Measurements from ENCODE around the gene ZBTB21. TPM values are rescaled to one million over a fixed set of nuclear protein-coding genes. Genes with fewer than 3 reads are reported as not detected.
A peak's percentile ranks its signal among the peaks of the same experiment; 100 is the strongest.

The ZBTB21 gene
- total RNA-seq, 1 donor from 2014 or later, result 3.7 TPM

- Histone ChIP-seq H3K27me3 (ENCODE audit: control insufficient read depth in 3 of 3, insufficient read depth in 3 of 3, low read length in 3 of 3) (peaks cover 0 to 2% (median 0%) of the 10 kb centered on the region in 3 donors), H3K9ac (ENCODE audit: low read depth in 1 of 3, low read length in 3 of 3) (no peak overlapping the region), H3K9me3 (ENCODE audit: control insufficient read depth in 3 of 3, low read length in 3 of 3) (no peaks in the 10 kb centered on the region)
These were observed 39.6 kb upstream of the ZBTB21 start for GRCh38 chr21:42049578-42050430.

DNA sequence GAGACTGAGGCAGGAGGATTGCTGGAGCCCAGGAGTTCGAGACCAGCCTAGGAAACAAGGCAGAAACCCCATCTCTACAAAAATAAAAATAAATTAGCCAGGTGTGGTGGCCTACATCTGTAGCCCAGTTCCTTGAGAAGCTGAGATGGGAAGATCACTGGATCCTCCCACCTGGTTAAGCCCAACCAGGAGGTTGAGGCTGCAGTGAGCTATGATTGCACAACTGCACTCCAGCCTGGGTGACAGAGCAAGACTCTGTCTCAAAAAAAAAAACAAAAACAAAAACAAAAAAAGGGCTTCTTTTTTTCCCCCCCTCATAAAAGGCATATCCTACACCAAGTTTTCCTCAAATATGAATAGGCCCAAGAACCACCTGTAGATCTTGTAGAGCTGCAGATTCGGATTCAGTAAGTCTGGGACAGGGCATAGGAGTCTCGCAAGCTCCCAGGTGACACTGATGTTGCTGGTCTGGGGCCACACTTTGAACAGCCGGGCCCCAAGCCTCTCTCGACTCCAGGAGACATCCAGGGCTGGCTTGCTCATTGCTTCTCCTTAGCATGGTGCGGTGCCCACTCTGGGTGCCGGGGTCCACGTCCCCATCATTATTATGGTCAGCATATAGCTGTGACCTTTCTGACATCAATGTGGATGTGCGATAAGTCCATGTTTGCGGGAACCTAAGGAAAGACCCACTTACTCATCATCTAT lies 38.9 kb upstream of the ZBTB21 start:
- H3K27me3 ChIP-seq (ENCODE audit: control insufficient read depth in 3 of 3, insufficient read depth in 3 of 3, low read length in 3 of 3), result no peaks in the 10 kb centered on the region
- H3K4me1 ChIP-seq (ENCODE audit: control insufficient read depth in 3 of 3, insufficient read depth in 3 of 3, low read length in 3 of 3), result peaks cover 5 to 9% (median 8%) of the 10 kb centered on the region in 3 donors
- no peaks in the 10 kb centered on the region for H3K9me3 ChIP-seq (ENCODE audit: control insufficient read depth in 3 of 3, low read length in 3 of 3)
- H3K9ac ChIP-seq (ENCODE audit: low read depth in 1 of 3, low read length in 3 of 3), result no peak overlapping the region
- peak overlapping the region; percentile 51 for H3K27ac ChIP-seq (ENCODE audit: low read depth, low read length)
- H3K36me3 ChIP-seq (ENCODE audit: control insufficient read depth in 3 of 3, insufficient read depth in 3 of 3, low read length in 3 of 3), result no peaks in the 10 kb centered on the region
- H3K4me3 ChIP-seq (ENCODE audit: low read length in 3 of 3), result no peak overlapping the region

More at GRCh38 chr21:42049578-42050430, 39.6 kb upstream of the ZBTB21 start:
- H3K36me3 ChIP-seq (ENCODE audit: control insufficient read depth in 3 of 3, insufficient read depth in 3 of 3, low read length in 3 of 3), result no peaks in the 10 kb centered on the region
- peaks cover 5 to 9% (median 8%) of the 10 kb centered on the region in 3 donors for H3K4me1 ChIP-seq (ENCODE audit: control insufficient read depth in 3 of 3, insufficient read depth in 3 of 3, low read length in 3 of 3)
- H3K27ac ChIP-seq (ENCODE audit: low read depth, low read length), result no peak overlapping the region
- H3K4me3 ChIP-seq (ENCODE audit: low read length in 3 of 3), result no peak overlapping the region

GRCh38 chr21:42047821-42048613 lies 37.9 kb upstream of the ZBTB21 start:
- peak overlapping the region; percentile 51 for H3K27ac ChIP-seq (ENCODE audit: low read depth, low read length)
- H3K4me1 ChIP-seq (ENCODE audit: control insufficient read depth in 3 of 3, insufficient read depth in 3 of 3, low read length in 3 of 3), result peaks cover 5 to 9% (median 8%) of the 10 kb centered on the region in 3 donors
- H3K9ac ChIP-seq (ENCODE audit: low read depth in 1 of 3, low read length in 3 of 3), result no peak overlapping the region
- H3K27me3 ChIP-seq (ENCODE audit: control insufficient read depth in 3 of 3, insufficient read depth in 3 of 3, low read length in 3 of 3), result no peaks in the 10 kb centered on the region
- H3K36me3 ChIP-seq (ENCODE audit: control insufficient read depth in 3 of 3, insufficient read depth in 3 of 3, low read length in 3 of 3), result no peaks in the 10 kb centered on the region
- H3K9me3 ChIP-seq (ENCODE audit: control insufficient read depth in 3 of 3, low read length in 3 of 3), result no peaks in the 10 kb centered on the region
- no peak overlapping the region for H3K4me3 ChIP-seq (ENCODE audit: low read length in 3 of 3)

DNA sequence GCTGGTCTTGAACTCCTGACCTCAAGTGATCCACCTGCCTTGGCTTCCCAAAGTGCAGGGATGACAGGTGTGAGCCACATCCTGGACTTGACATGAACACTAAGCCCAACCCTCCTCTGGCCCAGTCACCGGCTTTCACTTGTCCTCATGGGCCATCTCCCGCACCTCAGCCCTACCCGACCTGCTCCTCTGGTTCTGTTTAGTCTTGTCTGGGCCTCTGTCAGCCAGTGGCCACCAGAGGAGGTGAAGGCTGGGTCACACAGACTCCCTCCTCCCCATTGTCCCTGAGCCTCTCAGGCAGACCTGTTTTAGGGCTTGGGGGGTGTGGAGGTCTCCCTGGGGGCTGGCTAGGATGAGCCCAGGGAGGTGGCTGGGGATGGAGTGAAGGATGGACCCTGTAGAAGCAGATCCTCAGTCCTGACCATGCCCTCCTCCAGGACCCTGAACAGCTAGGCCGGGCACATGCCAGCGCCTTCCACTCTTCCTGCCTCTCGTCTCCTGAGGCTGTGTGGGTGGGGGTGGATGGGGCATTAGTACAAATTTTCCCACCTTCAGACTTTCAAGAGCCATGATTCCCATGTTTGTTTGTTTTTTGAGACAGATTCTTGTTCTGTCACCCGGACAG lies 34.8 kb upstream of the ZBTB21 start:
- Histone ChIP-seq H3K27me3 (ENCODE audit: control insufficient read depth in 3 of 3, insufficient read depth in 3 of 3, low read length in 3 of 3) (no peaks in the 10 kb centered on the region), H3K27ac (ENCODE audit: low read depth, low read length) (no peak overlapping the region), H3K36me3 (ENCODE audit: control insufficient read depth in 3 of 3, insufficient read depth in 3 of 3, low read length in 3 of 3) (no peaks in the 10 kb centered on the region), H3K4me1 (ENCODE audit: control insufficient read depth in 3 of 3, insufficient read depth in 3 of 3, low read length in 3 of 3) (peaks cover 7 to 13% (median 12%) of the 10 kb centered on the region in 3 donors), H3K4me3 (ENCODE audit: low read length in 3 of 3) (no peak overlapping the region), H3K9ac (ENCODE audit: low read depth in 1 of 3, low read length in 3 of 3) (no peak overlapping the region), H3K9me3 (ENCODE audit: control insufficient read depth in 3 of 3, low read length in 3 of 3) (no peaks in the 10 kb centered on the region)

DNA sequence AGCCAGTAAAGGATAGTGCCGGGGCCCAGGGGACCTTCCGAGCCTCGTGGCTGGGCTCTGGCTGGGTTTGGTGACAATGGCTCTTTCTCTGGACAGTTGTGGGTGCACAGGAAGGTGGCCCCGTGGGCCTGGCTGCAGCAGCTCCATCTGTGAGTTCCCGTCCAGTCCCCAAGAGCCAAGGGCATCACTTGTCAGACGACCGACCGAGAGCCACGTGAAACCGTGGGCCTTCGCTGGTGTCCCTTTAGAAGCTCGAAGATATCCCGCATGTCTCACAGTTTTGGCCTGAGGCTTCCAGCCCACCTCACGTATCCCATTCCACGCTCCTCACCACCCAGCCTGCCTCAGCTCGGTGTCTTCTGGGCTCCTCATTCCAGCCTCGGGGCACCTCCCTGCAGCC lies 33.8 kb upstream of the ZBTB21 start:
- Histone ChIP-seq H3K4me1 (ENCODE audit: control insufficient read depth in 3 of 3, insufficient read depth in 3 of 3, low read length in 3 of 3) (peaks cover 14 to 17% (median 16%) of the 10 kb centered on the region in 3 donors), H3K36me3 (ENCODE audit: control insufficient read depth in 3 of 3, insufficient read depth in 3 of 3, low read length in 3 of 3) (no peaks in the 10 kb centered on the region), H3K27ac (ENCODE audit: low read depth, low read length) (no peak overlapping the region), H3K27me3 (ENCODE audit: control insufficient read depth in 3 of 3, insufficient read depth in 3 of 3, low read length in 3 of 3) (no peaks in the 10 kb centered on the region), H3K4me3 (ENCODE audit: low read length in 3 of 3) (no peak overlapping the region), H3K9me3 (ENCODE audit: control insufficient read depth in 3 of 3, low read length in 3 of 3) (no peaks in the 10 kb centered on the region), H3K9ac (ENCODE audit: low read depth in 1 of 3, low read length in 3 of 3) (no peak overlapping the region)

DNA sequence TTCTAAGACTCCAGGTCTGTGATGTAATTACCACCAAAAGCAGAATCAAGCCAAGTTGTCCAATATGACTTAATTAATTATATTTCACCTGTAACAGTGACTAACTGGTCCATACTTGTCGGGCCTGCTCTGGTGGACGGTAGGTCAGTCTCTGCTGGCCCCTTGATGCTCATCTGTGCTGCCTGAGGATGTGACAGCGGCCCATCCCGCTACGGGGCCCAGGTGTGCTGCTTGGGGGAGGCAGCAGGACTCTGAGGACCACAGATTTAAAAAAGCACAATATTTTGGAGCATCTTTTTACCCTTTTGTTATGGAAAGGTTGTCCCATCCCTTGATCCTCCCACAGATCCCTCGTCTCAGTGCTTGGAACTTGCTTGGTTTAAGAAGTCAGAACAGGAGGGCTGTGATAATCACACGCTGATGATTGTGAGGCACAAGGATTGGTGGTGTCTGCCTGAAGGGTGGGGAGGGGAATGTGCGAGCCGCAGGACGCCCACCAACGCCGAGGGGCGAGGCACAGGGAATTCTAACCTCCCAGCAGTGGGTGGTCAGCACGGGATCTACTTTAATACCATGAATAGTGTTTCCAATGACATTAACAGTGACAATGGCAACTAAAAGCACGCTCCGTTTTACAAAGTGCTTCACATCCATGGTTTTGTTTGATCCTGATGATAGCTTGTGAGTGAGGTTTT lies 33.2 kb upstream of the ZBTB21 start:
- Histone ChIP-seq H3K4me3 (ENCODE audit: low read length in 3 of 3) (no peak overlapping the region), H3K27ac (ENCODE audit: low read depth, low read length) (no peak overlapping the region), H3K9ac (ENCODE audit: low read depth in 1 of 3, low read length in 3 of 3) (no peak overlapping the region), H3K4me1 (ENCODE audit: control insufficient read depth in 3 of 3, insufficient read depth in 3 of 3, low read length in 3 of 3) (peaks cover 12 to 15% (median 13%) of the 10 kb centered on the region in 3 donors), H3K9me3 (ENCODE audit: control insufficient read depth in 3 of 3, low read length in 3 of 3) (no peaks in the 10 kb centered on the region), H3K36me3 (ENCODE audit: control insufficient read depth in 3 of 3, insufficient read depth in 3 of 3, low read length in 3 of 3) (no peaks in the 10 kb centered on the region), H3K27me3 (ENCODE audit: control insufficient read depth in 3 of 3, insufficient read depth in 3 of 3, low read length in 3 of 3) (no peaks in the 10 kb centered on the region)

DNA sequence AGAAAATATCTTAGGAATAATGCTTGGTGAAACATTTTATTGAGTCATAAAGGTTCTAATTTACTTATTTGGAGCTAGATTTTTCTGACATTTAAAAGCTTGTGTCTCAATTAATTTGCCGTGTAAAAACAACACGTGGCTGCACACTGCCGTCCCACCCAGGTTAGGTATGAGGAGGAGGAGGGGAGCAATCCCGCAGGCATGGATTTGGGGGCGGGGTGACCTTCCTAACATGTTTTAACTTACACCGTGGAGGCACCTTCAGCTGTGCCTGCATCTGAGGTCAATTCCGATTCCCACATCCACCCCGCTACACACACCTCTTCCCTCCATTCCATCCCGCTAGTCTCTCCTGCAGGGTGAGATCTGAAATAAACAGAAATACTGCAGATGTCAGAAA lies 32.5 kb upstream of the ZBTB21 start:
- Histone ChIP-seq H3K4me3 (ENCODE audit: low read length in 3 of 3) (no peak overlapping the region), H3K27ac (ENCODE audit: low read depth, low read length) (no peak overlapping the region), H3K9ac (ENCODE audit: low read depth in 1 of 3, low read length in 3 of 3) (no peak overlapping the region), H3K4me1 (ENCODE audit: control insufficient read depth in 3 of 3, insufficient read depth in 3 of 3, low read length in 3 of 3) (peaks cover 7 to 10% (median 9%) of the 10 kb centered on the region in 3 donors), H3K9me3 (ENCODE audit: control insufficient read depth in 3 of 3, low read length in 3 of 3) (peaks cover 0 to 4% (median 0%) of the 10 kb centered on the region in 3 donors), H3K36me3 (ENCODE audit: control insufficient read depth in 3 of 3, insufficient read depth in 3 of 3, low read length in 3 of 3) (no peaks in the 10 kb centered on the region), H3K27me3 (ENCODE audit: control insufficient read depth in 3 of 3, insufficient read depth in 3 of 3, low read length in 3 of 3) (no peaks in the 10 kb centered on the region)

- no peak overlapping the region for H3K9ac ChIP-seq (ENCODE audit: low read depth in 1 of 3, low read length in 3 of 3)
These were observed 31.6 kb upstream of the ZBTB21 start for GRCh38 chr21:42041711-42042110.

DNA sequence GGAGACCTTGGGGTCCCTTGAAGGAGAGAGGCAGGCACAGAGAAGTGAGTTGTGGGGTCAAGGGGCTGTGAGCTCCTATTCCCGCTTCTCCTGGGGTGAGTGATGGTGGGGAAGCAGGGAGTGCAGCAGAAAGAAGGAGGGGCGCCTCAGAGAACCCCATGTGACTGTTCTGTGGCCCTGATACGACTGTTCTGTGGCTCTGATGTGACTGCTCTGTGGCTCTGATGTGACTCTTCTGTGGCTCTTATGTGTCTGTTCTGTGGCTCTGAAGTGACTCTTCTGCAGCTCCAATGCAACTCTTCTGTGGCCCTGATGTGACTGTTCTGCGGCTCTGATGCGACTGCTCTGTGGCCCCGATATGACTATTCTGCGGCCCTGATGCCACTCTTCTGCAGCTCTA lies 31.1 kb upstream of the ZBTB21 start:
- Histone ChIP-seq H3K9me3 (ENCODE audit: control insufficient read depth in 3 of 3, low read length in 3 of 3) (peaks cover 0 to 4% (median 0%) of the 10 kb centered on the region in 3 donors), H3K9ac (ENCODE audit: low read depth in 1 of 3, low read length in 3 of 3) (no peak overlapping the region), H3K27me3 (ENCODE audit: control insufficient read depth in 3 of 3, insufficient read depth in 3 of 3, low read length in 3 of 3) (no peaks in the 10 kb centered on the region), H3K4me1 (ENCODE audit: control insufficient read depth in 3 of 3, insufficient read depth in 3 of 3, low read length in 3 of 3) (peaks cover 7 to 9% (median 9%) of the 10 kb centered on the region in 3 donors), H3K36me3 (ENCODE audit: control insufficient read depth in 3 of 3, insufficient read depth in 3 of 3, low read length in 3 of 3) (no peaks in the 10 kb centered on the region), H3K4me3 (ENCODE audit: low read length in 3 of 3) (no peak overlapping the region), H3K27ac (ENCODE audit: low read depth, low read length) (peak overlapping the region; percentile 69)

More at GRCh38 chr21:42041711-42042110, 31.6 kb upstream of the ZBTB21 start:
- Histone ChIP-seq H3K27me3 (ENCODE audit: control insufficient read depth in 3 of 3, insufficient read depth in 3 of 3, low read length in 3 of 3) (no peaks in the 10 kb centered on the region), H3K4me1 (ENCODE audit: control insufficient read depth in 3 of 3, insufficient read depth in 3 of 3, low read length in 3 of 3) (peaks cover 7 to 9% (median 9%) of the 10 kb centered on the region in 3 donors), H3K27ac (ENCODE audit: low read depth, low read length) (no peak overlapping the region), H3K9me3 (ENCODE audit: control insufficient read depth in 3 of 3, low read length in 3 of 3) (peaks cover 0 to 4% (median 0%) of the 10 kb centered on the region in 3 donors), H3K4me3 (ENCODE audit: low read length in 3 of 3) (no peak overlapping the region), H3K36me3 (ENCODE audit: control insufficient read depth in 3 of 3, insufficient read depth in 3 of 3, low read length in 3 of 3) (no peaks in the 10 kb centered on the region)

All from skeletal muscle tissue (tissue), 4 donors.